Measurements from ENCODE around the gene COG5.
"Not testable (repeated sequence)": the region's sequence is repeated elsewhere in the genome, so short reads cannot be mapped to it uniquely, and the experiment has no call there.

COG5 gene

GRCh38 chr7:107269790-107270189 lies 293.9 kb downstream of the COG5 start:
- no peak for DNase-seq (ENCODE audit: low read depth)

- no peak for DNase-seq (ENCODE audit: low read depth)
Observed at GRCh38 chr7:107268594-107268993, 295.1 kb downstream of the COG5 start.

- DNase-seq (ENCODE audit: low read depth), result no peak
Observed at GRCh38 chr7:107267138-107267537, 296.6 kb downstream of the COG5 start.

- DNase-seq (ENCODE audit: low read depth), result no peak
Observed at GRCh38 chr7:107264723-107265122, 299.0 kb downstream of the COG5 start.

- no peak for DNase-seq (ENCODE audit: low read depth)
Observed at GRCh38 chr7:107262857-107263256, 300.9 kb downstream of the COG5 start.

GRCh38 chr7:107258737-107259136 lies 305.0 kb downstream of the COG5 start:
- DNase-seq (ENCODE audit: low read depth), result no peak

GRCh38 chr7:107255602-107256001 lies 308.1 kb downstream of the COG5 start:
- no peak for DNase-seq (ENCODE audit: low read depth)

GRCh38 chr7:107254398-107254985 lies 309.2 kb downstream of the COG5 start:
- DNase-seq (ENCODE audit: low read depth), result no peak

- no peak for DNase-seq (ENCODE audit: low read depth)
Observed at GRCh38 chr7:107253599-107253998, 310.1 kb downstream of the COG5 start.

- DNase-seq (ENCODE audit: low read depth), result no peak
Observed at GRCh38 chr7:107251963-107252362, 311.8 kb downstream of the COG5 start.

- DNase-seq (ENCODE audit: low read depth), result no peak
Observed at GRCh38 chr7:107248551-107249316, 315.0 kb downstream of the COG5 start.

- DNase-seq (ENCODE audit: low read depth), result not testable (repeated sequence)
Observed at GRCh38 chr7:107246836-107247235, 316.9 kb downstream of the COG5 start.

GRCh38 chr7:107244613-107245012 lies 319.1 kb downstream of the COG5 start:
- no peak for DNase-seq (ENCODE audit: low read depth)

GRCh38 chr7:107242267-107242666 lies 321.5 kb downstream of the COG5 start:
- no peak for DNase-seq (ENCODE audit: low read depth)

GRCh38 chr7:107237451-107237850 lies 326.3 kb downstream of the COG5 start:
- DNase-seq (ENCODE audit: low read depth), result no peak

GRCh38 chr7:107236862-107237261 lies 326.9 kb downstream of the COG5 start:
- DNase-seq (ENCODE audit: low read depth), result no peak

- no peak for DNase-seq (ENCODE audit: low read depth)
Observed at GRCh38 chr7:107234436-107234835, 329.3 kb downstream of the COG5 start.

- no peak for DNase-seq (ENCODE audit: low read depth)
Observed at GRCh38 chr7:107233981-107234380, 329.7 kb downstream of the COG5 start.

- no peak for DNase-seq (ENCODE audit: low read depth)
Observed at GRCh38 chr7:107233174-107233573, 330.5 kb downstream of the COG5 start.

- DNase-seq (ENCODE audit: low read depth), result no peak
Observed at GRCh38 chr7:107232568-107233090, 331.1 kb downstream of the COG5 start.

GRCh38 chr7:107230334-107230733 lies 333.4 kb downstream of the COG5 start:
- DNase-seq (ENCODE audit: low read depth), result no peak

- DNase-seq (ENCODE audit: low read depth), result no peak
Observed at GRCh38 chr7:107228291-107228690, 335.4 kb downstream of the COG5 start.

GRCh38 chr7:107224374-107225223 lies 339.1 kb downstream of the COG5 start:
- DNase-seq (ENCODE audit: low read depth), result no peak

All from stimulated activated CD8-positive, alpha-beta memory T cell treated with anti-CD3 and anti-CD28 coated beads, Interleukin-15, amount 100 ng/mL, for 1 hour (primary cell).